Measurements from ENCODE around the gene TRMT1L.

- no peak for TF ChIP-seq POLR2AphosphoS5 (IDR thresholded peaks at IDR 0.05; ENCODE audit: low read depth, low read length)
- no peak for TF ChIP-seq SIN3A (IDR thresholded peaks at IDR 0.05; ENCODE audit: borderline replicate concordance, insufficient read depth, low read length)
- no peak for TF ChIP-seq TAF1 (IDR thresholded peaks at IDR 0.05; ENCODE audit: borderline replicate concordance, insufficient read depth, low read length)
- TF ChIP-seq FOXP2 (optimal IDR thresholded peaks at IDR 0.05; ENCODE audit: borderline replicate concordance, extremely low read depth, extremely low read length, insufficient read depth): no peak
These were observed 5.5 kb downstream of the TRMT1L start for GRCh38 chr1:185151215-185151614.

All from PFSK-1 (cell line).